GM21423 (cell line): ENCODE measurements around the gene HYAL3.

ENCODE experiments used
- ATAC-seq: cut with Tn5 transposase; IDR thresholded peaks from one replicate; pipeline ENCODE4 v1.9.1; 2021; ENCODE audit warnings: mild to moderate bottlenecking, moderate library complexity; ENCODE audit not compliant: unreplicated experiment

Gene HYAL3

GRCh38 chr3:50298836-50299637, at the start of gene HYAL3, which contains the start of gene NAA80:
HYAL3 (minus strand) TSS chr3:50299405; CDS start chr3:50295602, 3,803 bp downstream.
NAA80 (minus strand) TSS chr3:50299405; CDS start chr3:50297463, 1,942 bp downstream.
- ATAC-seq: peak; percentile 81

- no peak for ATAC-seq
Observed at GRCh38 chr3:50347187-50347813, 48.1 kb upstream of the HYAL3 start.

GRCh38 chr3:50345586-50346234, 46.5 kb upstream of the HYAL3 start, which contains the start of gene ZMYND10:
ZMYND10 (minus strand) TSS chr3:50345732; CDS start chr3:50345579, 153 bp downstream.
- ATAC-seq: no peak

- ATAC-seq: no peak
Observed at GRCh38 chr3:50345008-50345407, 45.8 kb upstream of the HYAL3 start.

GRCh38 chr3:50342813-50343633, 43.8 kb upstream of the HYAL3 start:
- no peak for ATAC-seq

- no peak for ATAC-seq
Observed at GRCh38 chr3:50341996-50342650, 42.9 kb upstream of the HYAL3 start.

- no peak for ATAC-seq
Observed at GRCh38 chr3:50341537-50341936, 42.3 kb upstream of the HYAL3 start.

GRCh38 chr3:50340448-50341329, 41.5 kb upstream of the HYAL3 start, which contains the start of gene RASSF1:
RASSF1 (minus strand) TSS chr3:50340836; CDS start chr3:50340805, 31 bp downstream.
- peak; percentile 28 for ATAC-seq

- no peak for ATAC-seq
Observed at GRCh38 chr3:50340147-50340447, 40.9 kb upstream of the HYAL3 start.

- no peak for ATAC-seq
Observed at GRCh38 chr3:50339485-50340146, 40.4 kb upstream of the HYAL3 start.

- no peak for ATAC-seq
Observed at GRCh38 chr3:50338965-50339364, 39.8 kb upstream of the HYAL3 start.

GRCh38 chr3:50337175-50337861, 38.1 kb upstream of the HYAL3 start:
- peak; percentile 71 for ATAC-seq

- ATAC-seq: peak; percentile 13
Observed at GRCh38 chr3:50336452-50337174, 37.4 kb upstream of the HYAL3 start.

GRCh38 chr3:50334339-50335075, 35.3 kb upstream of the HYAL3 start:
- ATAC-seq: no peak

GRCh38 chr3:50333744-50334328, 34.6 kb upstream of the HYAL3 start:
- no peak for ATAC-seq

- no peak for ATAC-seq
Observed at GRCh38 chr3:50331364-50331907, 32.2 kb upstream of the HYAL3 start.
